ENCODE measurements around the gene ZBTB1. TPM values are rescaled to one million over a fixed set of nuclear protein-coding genes. Genes with fewer than 3 reads are reported as not detected.
A peak's percentile ranks its signal among the peaks of the same experiment; 100 is the strongest.

ZBTB1 gene
- polyA plus RNA-seq (22.5 and 24.8 TPM in 2 replicates), polyA minus RNA-seq (41.1 and 44.6 TPM in 2 replicates)

GRCh38 chr14:64504310-64504896 is at the start of gene ZBTB1:
TSS of gene ZBTB1 (plus strand) at chr14:64504770. CDS start at chr14:64521505, 16,735 bp downstream.
- Histone ChIP-seq H4K20me1 (ENCODE audit: insufficient read depth) (no peaks in the 10 kb centered on the region), H2AFZ (ENCODE audit: low read depth, low read length) (peak within 1 kb of the TSS; percentile 90)
- peak; percentile 59 for TF ChIP-seq REST (IDR thresholded peaks at IDR 0.05; ENCODE audit: borderline replicate concordance)
- no peak for TF ChIP-seq SMC3 (conservative IDR thresholded peaks at IDR 0.05; ENCODE audit: poor library complexity)
- peak; percentile 66 for TF ChIP-seq POLR2AphosphoS5 (IDR thresholded peaks at IDR 0.05)
- TF ChIP-seq CTCF (IDR thresholded peaks at IDR 0.05; ENCODE audit: poor library complexity, severe bottlenecking) = no peak
- TF ChIP-seq TAF1 (IDR thresholded peaks at IDR 0.05; ENCODE audit: low read depth) = peak; percentile 46
- no peak for TF ChIP-seq MXI1 (conservative IDR thresholded peaks at IDR 0.05; ENCODE audit: poor library complexity, severe bottlenecking)
- TF ChIP-seq EZH2 (IDR thresholded peaks at IDR 0.05; ENCODE audit: borderline replicate concordance, insufficient read depth, low read length, poor library complexity, severe bottlenecking) = no peak
- TF ChIP-seq EP300 (conservative IDR thresholded peaks at IDR 0.05; ENCODE audit: poor library complexity, severe bottlenecking) = no peak

GRCh38 chr14:64459405-64460136 is 45.0 kb upstream of the ZBTB1 start:
- no peaks in the 10 kb centered on the region for H3K9me3 ChIP-seq (ENCODE audit: low read length)
- TF ChIP-seq REST (IDR thresholded peaks at IDR 0.05; ENCODE audit: borderline replicate concordance) (no peak), CTCF (IDR thresholded peaks at IDR 0.05; ENCODE audit: poor library complexity, severe bottlenecking) (no peak), SMC3 (conservative IDR thresholded peaks at IDR 0.05; ENCODE audit: poor library complexity) (no peak), EZH2 (IDR thresholded peaks at IDR 0.05; ENCODE audit: borderline replicate concordance, insufficient read depth, low read length, poor library complexity, severe bottlenecking) (no peak), MXI1 (conservative IDR thresholded peaks at IDR 0.05; ENCODE audit: poor library complexity, severe bottlenecking) (no peak), RAD21 (conservative IDR thresholded peaks at IDR 0.05) (no peak), EP300 (conservative IDR thresholded peaks at IDR 0.05; ENCODE audit: poor library complexity, severe bottlenecking) (no peak), TAF1 (IDR thresholded peaks at IDR 0.05; ENCODE audit: low read depth) (no peak)
- no peaks in the 10 kb centered on the region for H4K20me1 ChIP-seq (ENCODE audit: insufficient read depth)
- H3K79me2 ChIP-seq (replicated peaks; ENCODE audit: insufficient read depth, low read length) = no peaks in the 10 kb centered on the region
- no peak overlapping the region for H3K4me2 ChIP-seq (ENCODE audit: low read length)
- no peaks in the 10 kb centered on the region for H3K9me2 ChIP-seq (ENCODE audit: insufficient read depth, low read length)
- no peak overlapping the region for H3K9ac ChIP-seq (ENCODE audit: low read length)
- no peak overlapping the region for H3K4me3 ChIP-seq (ENCODE audit: low read length)
- no peak overlapping the region for H3K27ac ChIP-seq (ENCODE audit: low read length)
- H3F3A ChIP-seq (ENCODE audit: insufficient read depth, low read length, poor library complexity, severe bottlenecking) = no peaks in the 10 kb centered on the region
- no peaks in the 10 kb centered on the region for H3K36me3 ChIP-seq (ENCODE audit: insufficient read depth, low read length)
- no peak overlapping the region for H2AFZ ChIP-seq (ENCODE audit: low read depth, low read length)
- no peaks in the 10 kb centered on the region for H3K27me3 ChIP-seq (ENCODE audit: insufficient read depth, low read depth, low read length)

More at GRCh38 chr14:64504310-64504896, at the start of gene ZBTB1:
- H3K79me2 ChIP-seq (replicated peaks; ENCODE audit: insufficient read depth, low read length) = peaks cover 66% of the 10 kb centered on the region
- no peaks in the 10 kb centered on the region for H3K9me2 ChIP-seq (ENCODE audit: insufficient read depth, low read length)
- no peaks in the 10 kb centered on the region for H3K27me3 ChIP-seq (ENCODE audit: insufficient read depth, low read depth, low read length)
- no peaks in the 10 kb centered on the region for H3K36me3 ChIP-seq (ENCODE audit: insufficient read depth, low read length)
- no peaks in the 10 kb centered on the region for H3F3A ChIP-seq (ENCODE audit: insufficient read depth, low read length, poor library complexity, severe bottlenecking)
- peak within 1 kb of the TSS; percentile 98 for H3K4me3 ChIP-seq (ENCODE audit: low read length)
- peak within 1 kb of the TSS; percentile 70 for H3K4me2 ChIP-seq (ENCODE audit: low read length)
- no peaks in the 10 kb centered on the region for H3K9me3 ChIP-seq (ENCODE audit: low read length)
- H3K9ac ChIP-seq (ENCODE audit: low read length) = peak within 1 kb of the TSS; percentile 99
- peak within 1 kb of the TSS; percentile 95 for H3K27ac ChIP-seq (ENCODE audit: low read length)
